WTC11 (cell line): Measurements from ENCODE around the gene PAN3. TPM values are rescaled to one million over a fixed set of nuclear protein-coding genes. Genes with fewer than 3 reads are reported as not detected.
"Not testable (repeated sequence)": the region's sequence is repeated elsewhere in the genome, so short reads cannot be mapped to it uniquely, and the experiment has no call there.

Source experiments
- ATAC-seq: fragments of 200-7000 bp; cut with Tn5 transposase; 2 replicates; pipeline ENCODE4 v1.10.0; 2021; ENCODE audit warnings: mild to moderate bottlenecking, moderate library complexity
- CTCF ChIA-PET: fragments of 300-600 bp; sonication (Branson Sonifier 250); formaldehyde crosslinking; loops from one replicate; lab custom pipeline; 2021; ENCODE audit warnings: antibody characterized with exemption; lab: Charles Lee
- POLR2A ChIA-PET: fragments of 350-600 bp; sonication (Branson Sonifier 250); formaldehyde crosslinking; loops from one replicate; lab custom pipeline; 2021; ENCODE audit warnings: antibody characterized with exemption; lab: Charles Lee
- DNase-seq: peaks from one replicate; pipeline ENCODE4 v3.0.0; 2021; ENCODE audit warnings: low spot score
- H3K27ac Mint-ChIP-seq: 2 replicates; pipeline ENCODE4 v1.8.0; 2021; ENCODE audit warnings: mixed read lengths
- H3K27me3 Mint-ChIP-seq: 2 replicates; pipeline ENCODE4 v1.8.0; 2021; ENCODE audit warnings: low read depth, mild to moderate bottlenecking, moderate library complexity, mixed read lengths
- H3K36me3 Mint-ChIP-seq: 2 replicates; pipeline ENCODE4 v1.8.0; 2021; ENCODE audit warnings: mixed read lengths
- H3K4me1 Mint-ChIP-seq: 2 replicates; pipeline ENCODE4 v1.8.0; 2022; ENCODE audit warnings: mixed read lengths
- H3K4me3 Mint-ChIP-seq: 2 replicates; pipeline ENCODE4 v1.8.0; 2021; ENCODE audit warnings: mild to moderate bottlenecking, moderate library complexity, mixed read lengths
- H3K9me3 Mint-ChIP-seq: 2 replicates; pipeline ENCODE4 v1.8.0; 2021; ENCODE audit warnings: mixed read lengths
- ARID4B ChIP-seq: sonication (generic); formaldehyde crosslinking; IDR thresholded peaks from 2 replicates; pipeline ENCODE4 v1.8.0; 2023; ENCODE audit warnings: missing genetic modification reagents, mild to moderate bottlenecking, borderline replicate concordance
- ATF1 ChIP-seq: sonication (generic); formaldehyde crosslinking; IDR thresholded peaks from 2 replicates; pipeline ENCODE4 v1.8.1; 2023; ENCODE audit warnings: mild to moderate bottlenecking, moderate library complexity, missing genetic modification reagents
- CDX4 ChIP-seq: fragments of 250-450 bp; sonication (Bioruptor Pico); IDR thresholded peaks from 2 replicates; pipeline ENCODE4 v1.9.0; 2021; ENCODE audit warnings: moderate library complexity, mild to moderate bottlenecking, inconsistent platforms, borderline replicate concordance
- CREB1 ChIP-seq: sonication (generic); formaldehyde crosslinking; IDR thresholded peaks from 2 replicates; pipeline ENCODE4 v1.8.0; 2023; ENCODE audit warnings: mild to moderate bottlenecking, missing genetic modification reagents
- ERG ChIP-seq: fragments of 250-450 bp; sonication (Bioruptor Pico); IDR thresholded peaks from 2 replicates; pipeline ENCODE4 v1.8.0; 2021; ENCODE audit warnings: mild to moderate bottlenecking
- ESRRA ChIP-seq: sonication (generic); formaldehyde crosslinking; IDR thresholded peaks from 2 replicates; pipeline ENCODE4 v1.8.1; 2022; ENCODE audit warnings: mild to moderate bottlenecking, missing genetic modification reagents, borderline replicate concordance
- FOXJ3 ChIP-seq: sonication (generic); formaldehyde crosslinking; IDR thresholded peaks from 2 replicates; pipeline ENCODE4 v1.9.0; 2021; ENCODE audit warnings: missing genetic modification reagents, mild to moderate bottlenecking, borderline replicate concordance
- HMGXB4 ChIP-seq: sonication (generic); formaldehyde crosslinking; IDR thresholded peaks from 2 replicates; pipeline ENCODE4 v1.8.1; 2023; ENCODE audit warnings: mild to moderate bottlenecking, moderate library complexity, missing genetic modification reagents
- IRF2 ChIP-seq: sonication (generic); formaldehyde crosslinking; IDR thresholded peaks from 2 replicates; pipeline ENCODE4 v1.8.0; 2022; ENCODE audit warnings: low read depth, missing genetic modification reagents, borderline replicate concordance
- MAX ChIP-seq: sonication (generic); formaldehyde crosslinking; IDR thresholded peaks from 2 replicates; pipeline ENCODE4 v1.8.0; 2022; ENCODE audit warnings: mild to moderate bottlenecking, missing genetic modification reagents
- MLX ChIP-seq: sonication (generic); formaldehyde crosslinking; IDR thresholded peaks from 2 replicates; pipeline ENCODE4 v1.8.1; 2023; ENCODE audit warnings: mild to moderate bottlenecking, missing genetic modification reagents, moderate library complexity
- MYBL2 ChIP-seq: sonication (generic); formaldehyde crosslinking; IDR thresholded peaks from 2 replicates; pipeline ENCODE4 v1.8.1; 2023; ENCODE audit warnings: mild to moderate bottlenecking, moderate library complexity, missing genetic modification reagents
- NFATC4 ChIP-seq: fragments of 250-450 bp; sonication (Bioruptor Pico); IDR thresholded peaks from 2 replicates; pipeline ENCODE4 v1.9.0; 2021; ENCODE audit warnings: mild to moderate bottlenecking
- NR2C2 ChIP-seq: sonication (generic); formaldehyde crosslinking; IDR thresholded peaks from 2 replicates; pipeline ENCODE4 v1.8.0; 2022; ENCODE audit warnings: mild to moderate bottlenecking, missing genetic modification reagents
- SP1 ChIP-seq: sonication (generic); formaldehyde crosslinking; conservative IDR thresholded peaks from 2 replicates; pipeline ENCODE4 v1.8.1; 2022; ENCODE audit warnings: missing genetic modification reagents
- TCF7 ChIP-seq: sonication (generic); formaldehyde crosslinking; IDR thresholded peaks from 2 replicates; pipeline ENCODE4 v1.8.0; 2022; ENCODE audit warnings: mild to moderate bottlenecking, low read depth, missing genetic modification reagents, moderate library complexity
- ZNF121 ChIP-seq: sonication (generic); formaldehyde crosslinking; IDR thresholded peaks from 2 replicates; pipeline ENCODE4 v1.8.0; 2023; ENCODE audit warnings: missing genetic modification reagents
- ZNF317 ChIP-seq: sonication (generic); formaldehyde crosslinking; IDR thresholded peaks from 2 replicates; pipeline ENCODE4 v1.8.1; 2023; ENCODE audit warnings: low read depth, mild to moderate bottlenecking, moderate library complexity, missing genetic modification reagents, borderline replicate concordance
- ZNF423 ChIP-seq: fragments of 250-450 bp; sonication (Bioruptor Pico); IDR thresholded peaks from 2 replicates; pipeline ENCODE4 v2.1.2; 2022; ENCODE audit warnings: mild to moderate bottlenecking, moderate library complexity
- total RNA-seq: library from RNA; stranded (reverse); gene quantifications from 3 replicates; pipeline ENCODE4 v1.2.3, GENCODE V29; 2021

The PAN3 gene
- total RNA-seq, 1 experiment from 2014 or later = 37.8 TPM

- H3K27me3 Mint-ChIP-seq = no peaks in the 10 kb centered on the region; the same call in 1 of the 2 replicates
- CTCF ChIA-PET = no interaction called here
- H3K36me3 Mint-ChIP-seq = no peaks in the 10 kb centered on the region
- peak overlapping the region; percentile 88 for H3K27ac Mint-ChIP-seq
- ATAC-seq (no peak), DNase-seq (peak; percentile 34)
- peak overlapping the region; percentile 83 for H3K4me3 Mint-ChIP-seq
- POLR2A ChIA-PET = no interaction called here
- H3K4me1 Mint-ChIP-seq = peaks cover 46% of the 10 kb centered on the region
- TF ChIP-seq ZNF121 (CRISPR knock-in tag) (peak; percentile 56; the same call in 1 of the 2 replicates), SP1 (CRISPR knock-in tag) (no peak), ZNF423 (CRISPR knock-in tag) (peak; percentile 39; the same call in 1 of the 2 replicates)
- H3K9me3 Mint-ChIP-seq = no peaks in the 10 kb centered on the region
These were observed 2.2 kb downstream of the PAN3 start for GRCh38 chr13:28140433-28141125.

GRCh38 chr13:28141542-28141941 lies 3.2 kb downstream of the PAN3 start:
- DNase-seq = peak; percentile 45
- CTCF ChIA-PET, H3K9me3 Mint-ChIP-seq, H3K27me3 Mint-ChIP-seq, H3K36me3 Mint-ChIP-seq, POLR2A ChIA-PET: not testable (repeated sequence)
- Mint-ChIP-seq H3K4me3 (peak overlapping the region; percentile 53), H3K27ac (peak overlapping the region; percentile 94), H3K4me1 (peaks cover 44% of the 10 kb centered on the region)
- peak; percentile 22; the same call in 1 of the 2 replicates for TF ChIP-seq ZNF317 (CRISPR knock-in tag)
- ATAC-seq = peak; percentile 3; the same call in 1 of the 2 replicates

- no peak for ATAC-seq
These were observed 6.7 kb downstream of the PAN3 start for GRCh38 chr13:28145049-28145448.

GRCh38 chr13:28147495-28147894 lies 9.2 kb downstream of the PAN3 start:
- peaks cover 3% of the 10 kb centered on the region; the same call in 1 of the 2 replicates for H3K36me3 Mint-ChIP-seq
- no peak for DNase-seq
- H3K4me3 Mint-ChIP-seq = no peak overlapping the region
- no peaks in the 10 kb centered on the region for H3K9me3 Mint-ChIP-seq
- H3K27me3 Mint-ChIP-seq = no peaks in the 10 kb centered on the region
- no peak for ATAC-seq
- TF ChIP-seq ESRRA = no peak
- no peak for TF ChIP-seq HMGXB4 (CRISPR knock-in tag)
- TF ChIP-seq ATF1 (CRISPR knock-in tag) = no peak
- TF ChIP-seq NR2C2 (CRISPR knock-in tag) = no peak
- no peak for TF ChIP-seq FOXJ3 (CRISPR knock-in tag)
- TF ChIP-seq CREB1 (CRISPR knock-in tag) = no peak
- no peak for TF ChIP-seq MYBL2 (CRISPR knock-in tag)
- no peak for TF ChIP-seq MAX (CRISPR knock-in tag)
- no peak for TF ChIP-seq ARID4B (CRISPR knock-in tag)
- TF ChIP-seq ERG (CRISPR knock-in tag) = no peak
- TF ChIP-seq TCF7 (CRISPR knock-in tag) = no peak
- TF ChIP-seq, all 79 proteins: peak for 0
- peaks cover 27% of the 10 kb centered on the region for H3K4me1 Mint-ChIP-seq
- ChIA-PET POLR2A (no interaction called here), CTCF (no interaction called here)
- peak overlapping the region; percentile 60 for H3K27ac Mint-ChIP-seq

More at GRCh38 chr13:28145049-28145448, 6.7 kb downstream of the PAN3 start:
- CTCF ChIA-PET = interaction anchor here (0.7 to 1.0 kb wide), 2 partner anchors 21 to 54 kb away, joined by 3 to 5 read pairs; no protein-coding TSS in a partner anchor
- POLR2A ChIA-PET = no interaction called here
- Mint-ChIP-seq H3K4me1 (peaks cover 40% of the 10 kb centered on the region), H3K9me3 (no peaks in the 10 kb centered on the region), H3K27me3 (no peaks in the 10 kb centered on the region), H3K4me3 (no peak overlapping the region), H3K36me3 (peaks cover 3% of the 10 kb centered on the region; the same call in 1 of the 2 replicates)
- TF ChIP-seq MLX (CRISPR knock-in tag) = no peak
- no peak for TF ChIP-seq ATF1 (CRISPR knock-in tag)
- no peak for TF ChIP-seq CDX4 (CRISPR knock-in tag)
- TF ChIP-seq IRF2 (CRISPR knock-in tag) = no peak
- no peak for TF ChIP-seq NFATC4 (CRISPR knock-in tag)
- TF ChIP-seq, all 79 proteins: peak for 0
- no peak for DNase-seq
- no peak overlapping the region; the same call in 1 of the 2 replicates for H3K27ac Mint-ChIP-seq
